GM04504 (cell line): ENCODE results near the gene GULP1.

Experiments used
- DNase-seq: peaks from one replicate; pipeline ENCODE4 v3.0.0-alpha.2; 2012; ENCODE audit warnings: low read depth

Gene GULP1

DNA sequence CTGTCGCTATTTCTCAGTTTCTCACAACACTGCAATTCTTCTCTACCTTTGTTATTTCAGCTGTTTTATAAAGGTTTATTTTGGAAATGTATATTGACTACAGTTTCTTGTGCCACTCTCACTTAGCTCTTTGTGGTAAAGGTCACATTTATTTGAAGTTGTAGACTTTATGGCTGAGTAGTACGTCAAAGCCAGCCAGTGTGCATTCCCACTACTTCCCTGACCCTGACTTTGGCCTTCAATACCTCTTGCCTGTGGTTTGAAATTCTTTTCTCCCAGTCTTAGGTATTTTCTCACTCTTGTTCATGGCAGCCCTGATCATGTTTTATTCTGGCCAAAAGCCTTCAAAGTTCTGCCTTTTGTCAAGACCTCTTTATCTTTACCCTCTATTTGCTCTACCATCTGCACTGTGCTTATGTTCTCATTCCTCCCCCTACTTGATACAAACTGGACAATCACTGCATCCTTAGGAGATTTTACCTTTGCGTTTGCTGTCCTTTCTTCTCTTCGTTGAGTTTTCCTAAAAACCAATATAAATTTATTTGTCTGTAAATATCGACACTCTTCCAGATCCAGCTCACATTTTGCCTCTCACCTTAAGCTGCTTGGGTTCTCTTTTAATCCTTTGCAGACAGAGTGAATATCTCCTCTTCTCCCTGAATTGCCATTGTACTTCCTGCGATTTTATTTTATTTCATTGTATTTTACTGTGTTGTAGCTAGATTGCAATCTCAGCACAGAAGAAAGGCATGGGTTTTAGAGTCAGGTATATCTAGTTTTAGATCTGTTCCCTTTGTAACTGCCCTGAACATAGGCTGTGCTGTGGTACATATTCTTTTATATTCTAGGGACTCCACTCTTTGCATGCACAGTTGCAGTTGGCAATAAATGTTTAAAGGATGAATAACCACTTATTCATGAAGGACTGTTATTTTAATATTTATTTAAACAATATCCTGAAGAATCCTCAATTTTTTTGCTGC, 31.2 kb downstream of the GULP1 start:
- no peak for DNase-seq

DNA sequence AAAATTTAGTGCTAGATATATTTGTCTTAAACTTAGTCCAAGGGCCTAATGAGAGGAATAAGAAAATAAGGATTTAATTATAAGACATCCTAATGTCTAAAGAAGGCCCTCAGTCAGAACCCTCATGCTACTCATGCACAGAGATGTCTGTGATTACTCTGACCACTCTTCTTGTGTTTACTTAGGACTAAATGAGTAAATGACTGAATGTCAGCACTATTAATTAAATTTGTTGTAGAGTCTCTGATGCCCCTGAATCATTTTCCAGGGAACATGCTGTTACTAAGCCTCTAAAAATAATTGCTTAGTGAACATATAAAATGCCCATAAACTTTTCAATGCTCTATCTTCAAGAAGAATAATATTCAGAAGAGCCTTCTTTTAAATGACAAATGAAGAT, 32.4 kb downstream of the GULP1 start:
- DNase-seq, result no peak

DNA sequence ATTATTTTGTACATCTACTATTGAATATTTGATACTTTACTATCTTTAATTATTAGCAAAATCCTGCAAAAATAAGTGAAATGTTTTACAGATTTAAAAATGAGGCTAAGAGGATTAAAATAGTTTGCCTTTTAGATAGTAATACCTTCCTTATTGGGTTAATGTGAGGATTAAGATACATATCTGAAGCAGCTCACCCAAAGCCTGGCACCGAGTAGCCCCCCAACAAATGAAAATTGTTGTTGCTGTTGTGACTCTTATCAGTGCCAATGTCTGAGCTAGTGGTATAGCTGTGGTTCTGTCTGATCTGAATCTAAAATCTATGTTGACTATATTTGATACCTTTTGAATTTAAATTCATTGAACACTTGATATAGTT, 34.6 kb downstream of the GULP1 start:
- no peak for DNase-seq

DNA sequence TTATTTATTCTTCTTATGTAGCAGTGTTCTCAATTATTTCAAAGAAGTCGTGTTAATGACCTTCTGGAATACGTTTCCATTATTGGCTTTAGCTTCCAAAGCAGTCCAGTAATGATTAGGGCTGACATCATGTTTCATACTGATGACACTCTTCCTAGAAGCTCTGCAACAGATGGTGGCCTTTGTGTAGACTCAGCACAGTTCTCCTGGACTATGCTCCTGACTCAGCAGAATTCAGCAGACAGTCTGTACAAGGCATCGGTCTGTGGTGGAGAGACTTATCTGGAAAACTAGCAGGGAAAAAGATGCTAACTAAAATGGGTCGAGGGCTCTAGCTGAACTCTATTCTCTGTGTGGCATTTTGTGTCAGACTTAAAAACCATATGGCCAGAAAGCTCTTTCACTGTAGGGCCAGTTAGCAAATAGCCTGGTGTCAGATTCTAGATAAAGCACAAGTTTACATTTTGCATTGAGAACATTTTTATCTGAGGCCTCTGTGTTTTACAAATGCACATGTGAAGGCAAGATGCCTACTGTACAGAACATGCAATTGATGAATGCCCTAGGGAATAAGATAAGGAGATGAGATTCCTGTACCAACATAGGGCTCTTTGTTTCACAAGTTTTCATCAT, 35.1 kb downstream of the GULP1 start:
- DNase-seq, result no peak

DNA sequence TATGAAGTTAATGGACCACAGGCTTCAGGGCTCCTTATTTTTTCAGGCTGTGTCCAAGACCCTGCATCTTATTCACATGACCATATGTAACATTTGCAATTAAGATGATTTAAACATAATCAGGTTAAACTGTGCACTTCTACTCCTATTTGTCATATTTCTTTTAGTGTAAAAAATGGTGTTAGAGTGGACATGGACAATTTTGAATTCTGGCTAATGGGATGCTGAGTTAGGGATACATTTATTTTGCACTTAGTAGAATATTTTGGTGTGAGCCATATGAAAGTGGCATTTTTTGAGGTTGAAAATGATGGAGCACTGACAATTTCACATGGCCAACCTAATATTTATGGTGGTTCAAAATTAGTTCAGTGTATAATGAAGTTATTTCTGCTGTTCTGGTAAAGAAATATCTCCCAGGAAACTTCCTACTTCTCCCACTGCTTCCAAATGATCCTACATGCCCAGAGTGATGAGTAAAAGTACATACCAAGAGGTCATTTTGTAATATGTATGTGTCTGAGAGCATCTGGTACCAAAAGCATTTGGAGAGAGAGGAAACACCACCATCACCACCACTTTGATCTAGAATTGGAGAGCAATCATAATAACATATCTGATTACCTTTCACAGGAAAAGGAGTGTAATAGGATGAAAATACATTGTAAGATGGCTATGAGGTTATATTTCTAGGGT, 36.0 kb downstream of the GULP1 start:
- DNase-seq, result no peak

DNA sequence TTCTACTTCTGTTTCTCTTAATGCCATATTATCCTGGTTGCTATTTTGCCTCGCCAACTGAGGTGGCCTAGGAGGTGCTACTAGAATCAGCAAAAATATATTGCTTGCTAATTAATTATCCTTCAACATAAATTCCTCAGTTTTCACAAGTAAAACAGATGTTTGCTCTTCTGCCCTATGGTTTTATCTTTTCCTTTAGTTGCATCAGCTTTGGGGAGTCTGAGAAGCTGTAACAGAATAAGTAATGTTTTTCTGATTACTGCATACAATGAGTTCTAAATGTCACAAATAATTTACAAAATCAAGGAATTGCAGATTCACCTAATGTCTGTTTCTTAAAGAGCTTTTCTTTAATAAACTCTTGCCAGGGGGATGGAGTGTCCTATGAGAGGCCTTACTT, 36.7 kb downstream of the GULP1 start:
- no peak for DNase-seq

DNA sequence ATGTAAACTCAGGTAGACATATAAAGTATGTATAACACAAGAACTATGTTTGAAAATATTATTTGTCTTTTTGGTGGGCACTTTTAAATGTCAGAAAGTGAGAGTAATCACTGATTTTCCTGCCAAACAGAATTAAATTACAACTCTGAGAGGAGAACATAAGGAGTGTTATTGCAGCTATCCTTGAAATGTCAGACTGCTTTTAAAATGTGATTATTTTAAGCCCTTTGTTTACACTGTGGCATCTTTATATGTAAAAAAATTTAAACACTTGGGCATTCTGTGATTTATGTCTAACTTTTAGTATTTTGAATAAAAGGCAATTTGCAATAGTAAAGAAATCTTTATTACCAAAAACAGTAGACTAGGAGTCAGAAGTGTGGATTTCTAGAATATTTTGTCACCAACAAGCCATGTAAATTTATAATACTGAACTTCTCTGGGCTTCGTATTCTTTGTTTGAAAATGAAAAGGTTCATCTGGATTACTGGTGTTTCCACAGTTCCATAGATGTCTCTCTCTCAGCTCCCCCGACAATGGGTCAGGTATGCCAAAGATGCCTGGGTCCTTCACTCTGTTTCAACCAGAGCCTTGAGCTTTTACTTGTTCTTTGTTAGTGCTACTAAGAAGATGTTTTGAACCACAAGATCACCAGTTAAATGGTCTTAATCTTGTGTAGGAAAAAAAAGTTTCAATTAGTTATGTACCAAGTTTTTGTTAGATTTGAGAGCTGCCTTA, 38.8 kb downstream of the GULP1 start:
- DNase-seq, result no peak

DNA sequence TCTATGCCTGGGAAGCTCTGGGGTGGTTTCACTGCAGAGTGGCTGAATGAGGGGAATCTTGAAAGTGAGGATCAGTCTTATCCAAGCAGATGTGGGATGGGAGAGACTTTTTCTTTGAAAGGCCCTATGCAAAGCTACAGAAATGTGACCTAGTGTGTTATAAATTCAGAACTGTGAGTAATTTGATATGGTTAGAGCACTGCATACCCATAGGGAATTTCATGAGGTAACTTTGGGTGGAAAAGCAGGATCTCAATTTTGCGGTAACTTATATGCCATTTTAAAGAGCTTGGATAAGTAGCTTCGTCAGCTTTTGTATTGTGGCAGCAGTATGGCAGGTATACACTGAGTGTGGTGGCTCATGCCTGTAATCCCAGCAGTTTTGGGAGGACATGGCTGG, 40.9 kb downstream of the GULP1 start:
- DNase-seq, result no peak

DNA sequence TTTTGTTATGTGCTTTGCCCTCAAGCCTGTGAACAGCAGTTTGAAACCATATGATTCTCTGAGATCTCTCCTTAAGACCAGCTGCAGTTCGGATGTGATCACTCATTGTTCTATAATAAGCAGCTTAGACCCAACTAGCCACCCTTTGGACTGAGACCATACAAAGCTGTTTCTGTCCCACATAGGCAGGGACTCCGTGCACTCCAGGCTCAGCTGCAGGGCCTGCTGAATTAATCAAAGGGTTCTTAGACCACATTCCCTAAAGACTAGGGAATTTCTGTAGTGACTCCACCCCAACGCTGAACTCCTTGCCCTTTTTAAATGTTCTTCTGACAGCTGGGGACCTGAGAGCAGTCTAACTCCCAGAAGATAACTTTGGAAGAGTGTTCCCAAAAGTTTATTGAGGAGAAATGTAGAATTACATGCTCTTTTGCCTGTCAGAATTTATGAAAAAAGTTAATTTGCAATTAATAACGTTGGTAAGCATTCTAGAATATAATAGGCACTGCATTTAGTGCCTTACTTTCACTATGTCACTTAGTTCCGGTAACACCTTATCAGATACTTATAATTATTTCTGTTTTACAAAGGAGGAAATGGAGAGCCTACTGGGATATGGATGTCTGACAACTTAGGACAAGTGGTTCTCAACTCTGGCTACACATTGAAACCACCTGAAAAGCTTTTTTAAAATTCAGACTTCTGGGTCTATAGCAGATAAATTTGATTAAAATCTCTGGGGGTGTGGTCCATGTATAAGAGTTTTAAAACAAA, 42.3 kb downstream of the GULP1 start:
- no peak for DNase-seq

DNA sequence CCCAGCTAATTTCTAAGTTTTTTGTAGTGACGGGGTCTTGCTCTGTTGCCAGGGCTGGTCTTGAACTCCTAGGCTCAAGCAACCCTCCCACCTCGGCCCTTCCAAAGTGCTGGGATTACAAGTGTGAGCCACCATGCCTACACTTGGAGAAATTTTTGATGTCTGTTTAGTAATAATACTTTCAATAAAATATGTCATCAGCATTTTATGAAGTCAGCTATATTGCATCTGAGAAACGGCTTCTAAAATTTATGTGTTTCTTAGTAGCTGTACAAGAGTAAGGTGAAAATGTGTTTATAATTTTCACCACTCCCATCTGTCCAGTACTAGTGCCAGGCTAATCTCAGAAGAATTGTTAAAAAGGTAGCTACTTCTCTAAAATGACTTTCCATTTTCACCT, 46.8 kb downstream of the GULP1 start:
- DNase-seq, result no peak

DNA sequence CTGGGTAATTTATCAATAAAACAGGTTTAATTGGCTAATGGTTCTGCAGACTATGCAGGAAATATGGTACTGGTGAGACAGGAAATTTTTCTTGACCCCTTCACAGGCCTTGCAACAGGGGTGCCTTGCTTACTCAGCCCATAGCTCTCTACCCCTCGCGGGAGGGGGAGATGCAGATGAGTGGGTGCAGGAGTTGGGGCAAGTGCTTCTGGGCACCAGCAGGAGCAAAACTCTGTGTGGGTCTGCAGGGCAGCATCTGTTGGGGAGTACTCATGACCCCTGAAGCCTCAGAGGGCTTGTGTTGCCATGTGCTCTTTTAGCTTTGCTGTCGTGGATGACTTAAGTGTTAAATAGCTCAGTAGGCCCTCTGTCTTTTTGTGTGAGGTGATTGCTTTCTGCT, 48.6 kb downstream of the GULP1 start:
- no peak for DNase-seq

DNA sequence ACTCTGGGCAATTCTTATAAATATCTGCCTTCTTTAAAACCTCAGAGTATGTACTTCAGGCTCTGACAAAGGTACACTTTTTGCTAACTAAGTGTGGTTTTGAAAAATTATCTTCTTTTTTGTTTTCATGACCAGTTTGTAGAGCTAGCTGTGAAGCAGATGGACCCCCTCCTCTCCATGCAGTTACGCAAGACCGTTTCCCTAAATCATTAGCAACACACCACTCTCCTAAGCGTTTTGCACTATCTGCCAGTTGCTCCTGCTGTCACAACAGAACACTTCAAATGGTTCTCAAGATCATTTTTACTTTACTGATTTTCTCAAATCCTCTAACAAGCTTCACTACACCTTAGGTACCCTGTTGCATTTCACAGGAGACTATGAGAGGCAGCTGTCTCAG, 53.3 kb downstream of the GULP1 start:
- no peak for DNase-seq

DNA sequence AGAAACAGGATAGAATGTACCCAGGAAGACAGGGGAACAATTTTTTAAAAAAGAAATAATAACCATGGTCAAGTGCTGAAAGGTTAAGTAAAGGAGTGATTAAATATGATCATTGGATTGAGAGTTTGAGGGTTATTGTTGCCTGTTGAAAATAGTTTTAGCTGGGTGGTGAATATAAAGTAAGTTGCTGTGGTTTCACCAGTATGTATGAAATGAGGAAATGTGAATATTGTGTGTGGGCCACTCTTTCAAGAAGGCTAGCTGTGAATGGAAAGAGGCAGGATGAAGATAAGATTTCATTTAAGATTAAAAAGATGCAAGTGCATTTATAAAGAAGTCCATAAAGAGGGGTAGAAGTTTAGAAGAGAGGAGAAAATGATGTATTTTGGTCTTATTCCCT, 53.8 kb downstream of the GULP1 start:
- no peak for DNase-seq

DNA sequence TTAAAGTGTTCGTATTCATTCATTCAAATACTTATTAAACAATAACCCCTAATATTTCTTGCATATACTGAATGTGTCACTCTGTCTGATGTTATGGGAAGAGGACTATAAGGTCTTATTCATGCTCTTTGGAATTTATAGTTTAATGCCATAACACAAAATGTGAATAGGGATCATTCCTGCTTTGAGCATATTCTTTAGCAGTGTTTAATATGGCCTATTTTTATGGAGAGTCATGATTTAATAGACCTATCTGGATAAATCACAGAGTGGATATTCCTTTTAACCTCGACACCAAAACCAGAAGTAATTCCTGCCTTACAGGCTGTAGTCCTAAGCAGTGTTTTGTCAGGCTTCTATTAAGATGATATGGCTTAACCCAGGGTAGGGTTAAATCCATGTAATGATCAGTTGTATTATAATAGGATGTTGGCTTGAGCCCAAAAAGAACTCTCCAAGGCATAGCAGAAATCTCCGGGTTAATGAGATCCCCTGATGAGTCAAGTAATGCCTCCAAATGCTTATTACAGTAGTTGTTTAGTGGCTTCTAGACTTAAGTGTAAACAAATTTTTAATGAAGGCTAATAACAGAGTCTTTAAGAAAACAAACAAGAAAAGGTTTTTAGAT, 54.3 kb downstream of the GULP1 start:
- no peak for DNase-seq

DNA sequence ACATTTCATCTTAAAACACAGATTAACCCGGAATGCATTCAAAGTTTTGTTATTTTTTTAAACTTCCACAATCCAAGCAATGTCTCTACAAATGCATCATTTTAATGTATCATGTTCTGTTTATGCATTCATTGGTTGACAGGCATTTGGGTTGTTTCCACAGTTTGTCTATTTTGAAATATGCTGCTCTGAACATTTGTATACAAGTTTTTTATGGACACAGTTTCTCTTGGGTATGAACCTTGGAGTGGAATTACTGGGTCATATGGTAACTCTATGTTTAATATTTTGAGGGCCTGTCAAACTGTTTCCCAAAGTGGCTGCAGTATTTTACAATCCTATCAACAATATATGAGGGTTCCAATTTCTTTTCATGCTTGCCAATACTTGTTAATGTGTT, 57.3 kb downstream of the GULP1 start:
- no peak for DNase-seq

DNA sequence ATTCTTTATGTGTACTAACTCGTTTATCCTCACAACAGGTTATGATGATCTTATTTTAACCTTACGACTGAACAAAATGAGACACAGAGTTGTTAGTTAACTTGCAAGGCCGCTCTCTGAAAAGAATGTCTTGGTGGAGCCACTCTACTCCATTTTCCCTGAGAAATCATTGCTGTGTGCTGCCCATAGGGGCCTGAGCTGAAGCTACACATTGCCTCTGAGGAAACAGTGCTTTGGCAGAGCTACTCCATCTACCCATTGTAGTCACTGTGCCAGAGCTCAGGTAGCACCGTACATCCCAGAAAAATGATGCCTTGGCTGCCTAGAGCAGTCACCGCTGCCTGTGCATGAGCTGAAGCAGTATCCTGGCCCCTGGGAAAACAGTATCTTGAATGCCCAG, 61.6 kb downstream of the GULP1 start:
- no peak for DNase-seq

DNA sequence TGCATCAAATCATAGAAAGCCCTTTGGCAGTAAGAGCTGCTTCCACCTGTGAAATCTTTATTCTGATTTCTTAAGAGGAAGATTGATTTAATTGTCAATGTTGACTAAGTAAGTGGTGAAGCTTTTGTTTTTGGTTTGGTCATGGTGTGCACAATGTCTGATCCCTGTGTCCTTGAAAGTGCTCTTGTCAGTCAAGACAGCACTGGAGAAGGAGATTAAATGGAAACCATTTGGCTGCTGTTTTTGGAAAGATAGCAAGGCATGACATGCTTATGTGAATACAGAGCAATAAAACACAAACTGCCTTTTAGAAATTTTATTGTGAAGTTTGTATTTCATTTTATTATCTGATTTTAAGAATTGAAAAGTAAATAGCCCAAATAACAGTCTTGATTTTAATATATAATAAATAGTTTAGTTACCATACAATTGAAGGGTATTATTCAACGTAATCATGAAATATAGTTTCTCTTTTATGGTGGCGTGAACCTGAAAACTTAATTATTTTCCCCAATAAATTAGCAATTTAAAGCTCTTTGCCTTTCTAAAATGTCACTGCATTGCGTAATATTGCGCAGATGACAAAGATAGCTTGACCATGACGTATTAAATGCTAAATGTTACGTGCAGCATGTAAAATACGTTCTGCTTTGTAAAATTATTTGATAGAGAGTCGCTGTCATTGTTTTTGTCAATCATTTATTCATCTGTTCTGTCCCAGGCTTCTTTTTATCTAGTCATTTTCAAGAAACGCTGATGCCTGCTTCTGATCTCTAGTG, 69.0 kb downstream of the GULP1 start:
- DNase-seq, result no peak

DNA sequence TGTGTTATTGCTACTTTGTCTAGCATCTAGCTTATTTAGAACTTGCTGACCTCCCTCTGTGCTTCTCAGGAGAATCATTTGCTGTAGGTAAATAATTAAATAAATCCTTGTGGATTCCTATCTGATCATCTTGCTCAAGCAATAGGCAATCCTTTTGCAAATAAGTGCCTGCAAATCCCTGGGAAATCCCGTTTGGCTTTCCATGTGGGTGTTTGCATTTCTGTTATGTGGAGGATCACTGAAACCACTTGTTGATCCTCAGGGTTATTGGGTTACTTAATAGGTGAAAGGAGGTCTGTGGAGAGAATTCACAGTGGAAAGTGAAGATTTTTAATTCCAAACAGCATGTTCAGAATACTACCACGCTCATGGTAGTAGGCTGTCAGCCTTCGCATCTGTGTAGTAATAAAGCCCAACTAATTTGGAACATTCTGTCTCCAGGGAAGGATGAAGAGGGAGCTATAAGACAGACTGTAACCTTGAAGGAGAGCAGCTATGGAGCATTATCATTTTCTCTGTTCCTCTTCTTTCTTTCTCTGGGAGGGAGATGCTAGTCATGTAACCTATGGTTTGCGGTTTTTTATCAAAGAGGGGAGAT, 72.5 kb downstream of the GULP1 start:
- no peak for DNase-seq

DNA sequence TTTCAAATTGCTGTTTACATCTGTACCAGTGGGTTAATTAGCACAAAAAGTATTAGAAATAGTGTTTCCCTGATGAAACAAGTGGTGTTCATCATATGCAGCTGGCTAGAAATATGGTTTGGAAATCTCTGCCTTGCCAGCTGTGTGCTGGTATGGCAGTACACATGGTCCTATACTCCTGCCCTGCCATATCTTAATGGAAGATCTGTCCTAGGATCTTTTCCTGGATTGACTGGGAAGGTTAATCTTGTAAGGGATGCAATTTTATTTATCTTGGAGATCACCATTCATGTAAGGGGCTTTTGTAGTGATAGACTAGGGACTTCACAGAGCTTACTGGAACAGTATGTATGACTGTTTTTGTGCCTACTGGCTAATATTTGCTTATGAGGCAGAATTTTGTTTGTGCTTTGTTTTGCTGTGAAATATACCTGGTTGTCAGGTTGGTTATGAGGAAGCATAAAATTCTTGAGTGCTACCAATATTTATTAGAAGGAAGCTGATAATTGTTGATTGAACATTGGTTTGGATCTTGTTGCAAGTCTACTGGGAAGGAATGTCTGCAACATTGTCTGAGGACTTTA, 73.5 kb downstream of the GULP1 start:
- no peak for DNase-seq
